Loucy (cell line): ENCODE results near the gene NMD3.

Source experiments
- CTCF ChIP-seq: fragments of 200-600 bp; sonication (generic); conservative IDR thresholded peaks from 2 replicates; pipeline ENCODE4 v1.5.1; 2014; ENCODE audit warnings: mild to moderate bottlenecking, antibody characterized with exemption, low read length
- EZH2phosphoT487 ChIP-seq: fragments of 200-600 bp; IDR thresholded peaks from 2 replicates; pipeline ENCODE4 v1.6.1; 2018; ENCODE audit warnings: antibody characterized with exemption, mild to moderate bottlenecking, moderate library complexity, borderline replicate concordance

GRCh38 chr3:161293381-161293780 is 72.3 kb downstream of the NMD3 start:
- TF ChIP-seq CTCF (no peak), EZH2phosphoT487 (no peak)
